Measurements from ENCODE around the gene HNRNPDL.
"Not testable (repeated sequence)": the region's sequence is repeated elsewhere in the genome, so short reads cannot be mapped to it uniquely, and the experiment has no call there.

Gene HNRNPDL

DNA sequence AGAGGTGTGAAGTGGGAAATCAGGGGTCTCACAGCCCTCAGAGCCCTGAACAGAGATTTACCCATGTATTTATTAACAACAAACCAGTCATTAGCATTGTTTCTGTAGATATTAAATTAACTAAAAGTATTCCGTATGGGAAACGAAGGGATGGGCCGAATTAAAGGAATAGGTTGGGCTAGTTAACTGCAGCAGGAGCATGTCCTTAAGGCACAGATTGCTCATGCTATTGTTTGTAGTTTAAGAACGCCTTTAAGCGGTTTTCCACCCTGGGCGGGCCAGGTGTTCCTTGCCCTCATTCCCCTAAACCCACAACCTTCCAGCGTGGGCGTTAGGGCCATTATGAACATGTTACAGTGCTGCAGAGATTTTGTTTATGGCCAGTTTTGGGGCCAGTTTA is 44.0 kb downstream of the HNRNPDL start:
- DNase-seq (ENCODE audit: low spot score), result not testable (repeated sequence)

DNA sequence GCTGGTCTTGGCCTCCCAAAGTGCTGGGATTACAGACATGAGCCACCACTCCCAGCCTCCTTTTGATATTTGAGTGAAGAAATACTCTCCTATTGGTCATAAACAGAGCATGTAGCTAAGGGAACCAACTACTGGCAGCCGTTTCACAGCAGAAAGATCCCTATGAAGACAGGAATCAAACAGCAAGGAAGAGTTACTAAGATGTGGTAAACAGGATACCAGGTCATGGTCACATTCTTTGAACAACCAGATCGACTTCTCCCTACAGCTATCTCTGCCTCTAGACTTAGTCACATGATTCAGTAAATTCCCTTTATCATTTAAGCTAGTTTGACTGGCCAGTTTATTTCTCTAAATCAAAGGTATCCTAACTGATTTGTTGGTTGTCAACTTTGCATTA is 47.5 kb downstream of the HNRNPDL start:
- DNase-seq (ENCODE audit: low spot score), result no peak

DNA sequence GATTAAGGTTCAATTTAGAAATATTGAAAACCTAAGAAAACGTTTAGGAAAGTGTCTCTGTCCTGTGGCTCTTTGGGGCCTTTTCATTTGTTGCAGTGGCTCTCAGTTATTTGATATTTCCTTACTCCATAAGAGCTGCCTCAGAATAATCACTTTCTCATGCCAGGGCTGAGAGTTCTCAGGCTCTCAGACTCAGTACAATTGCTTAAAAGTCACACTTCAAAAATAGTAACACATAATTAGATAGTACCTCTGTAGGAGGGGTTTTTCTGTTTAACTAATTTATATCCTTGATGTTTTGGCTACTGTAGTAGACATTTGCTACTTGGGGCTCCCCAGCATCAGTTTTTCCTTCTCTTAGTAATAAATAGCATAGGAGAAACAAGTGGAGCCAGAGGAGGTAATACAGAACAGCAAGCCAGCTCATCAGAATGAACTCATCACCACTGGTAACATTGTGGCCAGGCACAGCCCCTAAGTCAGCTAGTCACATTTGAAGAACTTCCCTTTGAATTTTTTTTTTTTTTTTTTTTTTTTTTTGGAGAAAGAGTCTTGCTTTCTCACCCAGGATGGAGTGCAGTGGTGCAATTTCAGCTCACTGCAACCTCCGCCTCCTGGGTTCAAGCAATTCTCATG is 48.5 kb downstream of the HNRNPDL start:
- DNase-seq (ENCODE audit: low spot score), result no peak

DNA sequence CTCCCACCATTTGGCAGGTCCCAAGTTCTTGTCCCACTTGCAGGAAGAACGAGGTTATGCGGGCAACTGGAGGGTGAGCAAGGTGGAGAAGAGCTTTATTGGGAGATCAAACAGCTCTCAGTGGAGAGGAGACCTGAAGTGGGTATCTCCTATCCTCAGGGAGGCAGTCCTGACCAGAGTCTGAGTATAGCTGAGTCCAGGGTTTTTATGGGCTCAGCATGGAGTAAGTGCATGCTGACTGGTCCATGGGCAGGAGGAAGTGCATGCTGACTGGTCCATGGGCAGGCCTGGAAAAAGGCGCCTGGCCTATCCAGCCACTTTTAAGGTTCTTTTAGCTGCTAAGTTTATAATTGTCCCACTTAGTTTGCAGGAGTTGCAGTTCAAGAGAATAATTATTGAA is 49.0 kb downstream of the HNRNPDL start:
- no peak for DNase-seq (ENCODE audit: low spot score)

DNA sequence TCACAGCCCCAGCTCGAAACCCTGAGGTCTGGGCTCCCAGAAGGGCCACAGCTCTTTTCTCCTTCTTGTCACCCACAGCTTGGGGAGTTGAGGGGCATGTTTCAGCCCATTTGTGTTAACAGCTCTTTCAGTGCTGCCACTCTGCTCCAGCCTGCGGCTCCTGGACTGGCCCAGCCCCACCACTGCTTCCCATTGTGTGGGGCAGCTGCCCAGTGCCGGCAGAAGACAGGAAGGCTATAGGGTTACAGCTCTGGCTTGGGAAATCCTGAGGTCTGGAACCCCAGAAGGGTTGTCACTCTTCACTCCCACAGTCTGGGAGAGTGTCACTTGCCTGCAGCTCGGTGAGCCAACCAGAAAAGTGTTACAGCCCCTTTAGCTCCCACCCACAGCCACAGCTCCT is 49.4 kb downstream of the HNRNPDL start:
- DNase-seq (ENCODE audit: low spot score), result no peak

DNA sequence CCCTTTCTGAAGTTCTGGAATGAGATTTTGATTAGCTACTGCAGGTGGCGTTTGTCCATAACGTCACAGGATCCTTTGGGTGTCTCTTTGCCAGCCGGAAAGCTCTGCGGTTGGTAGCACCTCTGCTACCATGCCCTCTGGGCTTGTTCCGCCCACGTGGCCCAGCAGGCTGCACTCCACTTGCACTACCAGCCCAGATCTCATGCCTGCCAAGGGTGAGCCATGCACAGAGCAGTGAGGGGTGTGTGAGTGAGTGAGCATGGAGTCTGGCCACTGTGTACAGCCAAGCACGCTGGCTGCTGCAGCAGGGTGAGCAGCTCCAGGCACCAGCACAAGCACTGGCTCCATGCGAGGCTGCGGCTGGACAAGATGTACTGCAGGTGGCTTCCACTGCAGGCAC is 49.9 kb downstream of the HNRNPDL start:
- no peak for DNase-seq (ENCODE audit: low spot score)

DNA sequence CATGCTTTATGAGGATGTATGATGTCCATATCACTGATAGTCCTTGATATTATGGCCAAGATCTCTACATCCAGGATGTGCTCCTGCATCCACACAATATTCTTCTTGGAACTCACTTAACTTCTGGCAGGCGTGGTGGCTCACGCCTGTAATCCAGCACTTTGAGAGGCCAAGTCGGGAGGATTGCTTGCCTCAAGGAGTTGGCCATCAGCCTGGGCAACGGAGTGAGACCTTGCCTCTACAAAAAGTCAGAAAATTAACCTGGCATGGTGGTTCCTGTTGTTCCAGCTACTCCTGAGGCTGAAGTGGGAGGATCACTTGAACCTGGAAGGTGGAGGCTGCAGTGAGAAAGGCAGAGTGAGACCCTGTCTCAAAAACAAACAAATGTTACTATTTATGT is 54.2 kb downstream of the HNRNPDL start:
- no peak for DNase-seq (ENCODE audit: low spot score)

DNA sequence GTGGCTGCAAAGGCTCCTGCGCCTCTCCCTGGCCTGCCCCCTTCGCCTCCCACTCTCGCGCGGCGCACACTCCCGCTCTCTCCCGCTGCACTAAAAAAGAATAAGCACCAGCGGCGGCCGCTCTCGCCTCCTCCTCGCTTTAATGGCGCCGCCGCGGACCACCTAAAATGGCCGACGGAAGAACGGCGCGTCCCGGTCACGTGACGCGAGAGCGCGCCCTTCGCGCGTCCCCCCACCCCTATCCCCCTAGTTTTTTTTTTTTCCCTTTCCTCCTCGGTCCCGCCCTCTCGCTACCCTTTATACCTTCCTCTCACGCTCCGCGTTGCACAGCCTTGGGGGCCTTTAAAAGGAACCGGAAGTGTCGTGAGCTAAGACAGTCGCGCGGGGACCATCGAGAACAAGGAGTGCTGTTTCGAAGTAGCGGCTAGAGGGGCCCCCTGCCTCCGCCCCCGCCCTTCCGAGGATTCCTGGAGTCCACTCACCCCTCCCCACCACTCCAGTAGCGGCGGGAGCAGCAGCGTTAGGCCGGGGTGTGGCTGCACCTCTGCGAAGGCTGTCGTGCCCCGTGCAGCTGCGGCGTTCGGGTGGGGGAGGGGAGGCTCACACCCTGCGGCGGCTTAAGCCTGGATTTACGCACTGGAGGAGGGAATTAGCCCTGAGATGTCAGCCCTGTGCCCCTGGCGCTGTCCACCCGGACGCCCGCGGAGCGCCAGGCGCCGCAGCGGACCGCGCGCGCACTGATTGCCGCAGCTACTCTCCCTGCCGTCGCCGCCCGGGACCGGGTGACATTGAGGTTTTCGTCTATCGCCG is 56.2 kb downstream of the HNRNPDL start, which contains the start of gene HNRNPD:
Gene HNRNPD (minus strand): TSS at position 176 of the 810 bp plus-strand sequence. CDS start 313 bp downstream, outside the sequence.
- peak; percentile 97 for DNase-seq (ENCODE audit: low spot score)

DNA sequence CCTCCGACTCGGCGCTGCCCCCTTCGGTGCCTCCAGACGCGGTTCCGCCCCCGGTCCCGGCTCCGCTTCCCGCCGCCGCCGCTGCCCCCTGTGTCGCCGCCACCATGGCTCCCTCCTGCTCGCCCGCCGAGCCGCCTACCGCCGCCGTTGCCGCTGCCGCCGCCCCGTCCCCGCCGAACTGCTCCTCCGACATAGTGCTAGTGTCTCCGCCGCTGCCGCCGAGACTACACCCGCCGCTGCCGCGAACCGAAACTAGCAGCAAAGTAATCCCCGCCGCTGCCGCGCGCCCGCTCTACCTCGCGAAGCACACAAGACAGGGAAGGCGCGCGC is 56.8 kb downstream of the HNRNPDL start:
- DNase-seq (ENCODE audit: low spot score), result no peak

All from left forelimb (tissue), 1 donor.